GM23248 (cell line): ENCODE measurements around the gene ADGRF5. TPM values are rescaled to one million over a fixed set of nuclear protein-coding genes. Genes with fewer than 3 reads are reported as not detected.
A peak's percentile ranks its signal among the peaks of the same experiment; 100 is the strongest.

ENCODE experiments used
- DNase-seq: peaks from one replicate; pipeline ENCODE4 v3.0.0-alpha.2; 2015
- H2AFZ ChIP-seq: fragments of 200-600 bp; sonication (generic); 2 replicates; pipeline ENCODE4 v1.6.1; 2016; ENCODE audit warnings: antibody characterized with exemption
- H3F3A ChIP-seq: fragments of 200-600 bp; sonication (generic); 2 replicates; pipeline ENCODE4 v1.6.1; 2016; ENCODE audit warnings: mild to moderate bottlenecking, antibody characterized with exemption, mixed run types; ENCODE audit not compliant: insufficient read depth
- H3K27ac ChIP-seq: fragments of 200-600 bp; sonication (generic); 2 replicates; pipeline ENCODE4 v1.5.1; 2016; ENCODE audit warnings: mild to moderate bottlenecking
- H3K27me3 ChIP-seq: fragments of 200-600 bp; sonication (generic); replicated peaks from 2 replicates; pipeline ENCODE4 v1.6.1; 2016; ENCODE audit warnings: mild to moderate bottlenecking; ENCODE audit not compliant: insufficient read depth
- H3K36me3 ChIP-seq: fragments of 200-600 bp; sonication (generic); 2 replicates; pipeline ENCODE4 v1.6.1; 2016; ENCODE audit warnings: low read depth, mild to moderate bottlenecking
- H3K4me1 ChIP-seq: fragments of 200-600 bp; sonication (generic); 2 replicates; pipeline ENCODE4 v1.6.1; 2016; ENCODE audit warnings: mild to moderate bottlenecking; ENCODE audit not compliant: insufficient read depth
- H3K4me2 ChIP-seq: fragments of 200-600 bp; sonication (generic); one replicate; pipeline ENCODE4 v1.6.1; 2016; ENCODE audit warnings: mild to moderate bottlenecking; ENCODE audit not compliant: unreplicated experiment
- H3K4me3 ChIP-seq: fragments of 200-600 bp; sonication (generic); 2 replicates; pipeline ENCODE4 v1.5.1; 2016; ENCODE audit warnings: mild to moderate bottlenecking
- H3K79me2 ChIP-seq: fragments of 200-600 bp; sonication (generic); 2 replicates; pipeline ENCODE4 v1.6.1; 2016; ENCODE audit warnings: mild to moderate bottlenecking; ENCODE audit not compliant: insufficient read depth
- H3K9ac ChIP-seq: fragments of 200-600 bp; sonication (generic); 2 replicates; pipeline ENCODE4 v1.6.1; 2016; ENCODE audit warnings: mild to moderate bottlenecking
- H3K9me2 ChIP-seq: fragments of 200-600 bp; sonication (generic); 2 replicates; pipeline ENCODE4 v1.6.1; 2016; ENCODE audit warnings: mixed run types, mild to moderate bottlenecking, moderate library complexity; ENCODE audit not compliant: insufficient read depth
- H3K9me3 ChIP-seq: fragments of 200-600 bp; sonication (generic); one replicate; pipeline ENCODE4 v1.6.1; 2017; ENCODE audit warnings: low read depth
- H4K20me1 ChIP-seq: fragments of 200-600 bp; sonication (generic); 2 replicates; pipeline ENCODE4 v1.6.0; 2016; ENCODE audit not compliant: insufficient read depth
- EZH2 ChIP-seq: fragments of 200-600 bp; sonication (generic); IDR thresholded peaks from 2 replicates; pipeline ENCODE4 v1.6.1; 2018; ENCODE audit warnings: antibody characterized with exemption, mild to moderate bottlenecking; ENCODE audit not compliant: insufficient read depth, poor library complexity, severe bottlenecking
- EZH2phosphoT487 ChIP-seq: fragments of 200-600 bp; sonication (generic); IDR thresholded peaks from 2 replicates; pipeline ENCODE4 v1.6.1; 2018; ENCODE audit warnings: antibody characterized with exemption, moderate library complexity, mild to moderate bottlenecking, low read depth; ENCODE audit not compliant: insufficient read depth
- WGBS, 2 experiments: methylation state at CpG; one replicate each; pipeline ENCODE4 v1.1.6; 2015 to 2017; ENCODE audit warnings: low lambda C conversion rate in 2 of 2, low coverage in 1 of 2; ENCODE audit errors: missing lambda C conversion rate in 2 of 2; 5-methylcytosine and 5-hydroxymethylcytosine counted together
- in situ Hi-C: fragments of 300-500 bp; cut with MboI; formaldehyde crosslinking; loops from 2 replicates; pipeline ENCODE4 v1.15.0; 2020
- polyA plus RNA-seq: library from polyadenylated mRNA; unstranded; fragments of >200 nt; fragmentation: Nextera tagmentation; extraction: Ambion mirVana; gene quantifications from 2 replicates; pipeline ENCODE4 v1.2.1, GENCODE V29; 2016
- total RNA-seq: library from RNA; depleted of rRNA; stranded (reverse); fragments of >200 nt; shearing (Covaris generic); gene quantifications from 2 replicates; pipeline ENCODE4 v1.2.3, GENCODE V29; 2014

Gene ADGRF5
- total and polyA plus RNA-seq, 2 experiments from 2014 or later = 0.29 to 0.65 TPM

DNA sequence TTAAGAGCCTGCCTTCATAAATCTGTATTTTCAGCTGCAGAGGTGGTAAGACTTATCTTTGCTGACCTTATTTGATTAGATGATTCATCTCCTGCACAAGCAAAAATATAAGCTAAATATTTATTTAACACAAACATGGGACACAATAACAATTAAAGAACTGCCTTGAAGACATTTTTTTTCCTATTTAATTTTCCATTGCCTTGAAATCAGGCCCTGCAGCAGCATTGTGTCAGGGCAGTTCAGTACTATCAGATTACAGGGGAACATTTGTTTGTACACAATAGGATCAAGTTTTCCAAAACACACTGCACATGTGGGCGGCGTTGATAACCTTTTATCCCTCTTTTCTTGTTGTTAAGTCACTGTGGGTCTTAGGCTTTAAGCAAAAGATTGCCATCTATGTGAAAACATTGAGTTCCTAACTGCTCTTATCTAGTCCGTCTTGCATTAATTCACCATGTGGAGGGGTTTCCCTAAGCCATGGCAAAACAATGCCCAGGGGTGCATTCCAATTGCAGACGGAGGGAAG is 7.4 kb downstream of the ADGRF5 start:
- 31 to 37% methylated on average over 4 of the region's 4 CpGs for WGBS, 2 experiments
- H3K27me3 ChIP-seq = no peaks in the 10 kb centered on the region
- H3K4me3 ChIP-seq = no peak overlapping the region
- in situ Hi-C loops = no loop called here
- H3K9me2 ChIP-seq = no peaks in the 10 kb centered on the region
- no peak for DNase-seq
- no peak overlapping the region for H3K9ac ChIP-seq
- H3K4me2 ChIP-seq = no peak overlapping the region
- H3K36me3 ChIP-seq = no peaks in the 10 kb centered on the region
- H3K79me2 ChIP-seq = no peaks in the 10 kb centered on the region
- H3F3A ChIP-seq = no peaks in the 10 kb centered on the region
- H4K20me1 ChIP-seq = no peaks in the 10 kb centered on the region
- H3K4me1 ChIP-seq = no peaks in the 10 kb centered on the region
- no peaks in the 10 kb centered on the region for H3K9me3 ChIP-seq
- no peak overlapping the region for H3K27ac ChIP-seq
- TF ChIP-seq EZH2phosphoT487 = no peak
- TF ChIP-seq EZH2 = no peak
- no peak overlapping the region for H2AFZ ChIP-seq

GRCh38 chr6:46909371-46909770 is 12.4 kb downstream of the ADGRF5 start:
- DNase-seq = peak; percentile 21
- Histone ChIP-seq H3K27me3 (no peaks in the 10 kb centered on the region), H3F3A (no peaks in the 10 kb centered on the region), H3K36me3 (no peaks in the 10 kb centered on the region), H3K4me1 (no peaks in the 10 kb centered on the region), H3K9ac (no peak overlapping the region), H3K27ac (no peak overlapping the region), H3K4me3 (no peak overlapping the region), H3K9me3 (no peaks in the 10 kb centered on the region), H3K9me2 (no peaks in the 10 kb centered on the region), H3K79me2 (no peaks in the 10 kb centered on the region), H2AFZ (no peak overlapping the region), H4K20me1 (no peaks in the 10 kb centered on the region), H3K4me2 (no peak overlapping the region)
- 14 to 21% methylated on average over 2 of the region's 2 CpGs for WGBS, 2 experiments
- TF ChIP-seq EZH2 = no peak
- TF ChIP-seq EZH2phosphoT487 = no peak
- in situ Hi-C loops = no loop called here

- Histone ChIP-seq H3K4me1 (no peaks in the 10 kb centered on the region), H3F3A (no peaks in the 10 kb centered on the region), H3K27ac (no peak overlapping the region), H3K79me2 (no peaks in the 10 kb centered on the region), H3K27me3 (no peaks in the 10 kb centered on the region), H4K20me1 (no peaks in the 10 kb centered on the region), H3K9me2 (no peaks in the 10 kb centered on the region), H3K9ac (no peak overlapping the region), H3K36me3 (no peaks in the 10 kb centered on the region), H3K4me2 (no peak overlapping the region), H3K4me3 (no peak overlapping the region), H3K9me3 (no peaks in the 10 kb centered on the region), H2AFZ (no peak overlapping the region)
- no peak for DNase-seq
- in situ Hi-C loops = no loop called here
- no peak for TF ChIP-seq EZH2
- no peak for TF ChIP-seq EZH2phosphoT487
- 31 to 38% methylated on average over 3 of the region's 3 CpGs for WGBS, 2 experiments
These were observed 15.0 kb downstream of the ADGRF5 start for GRCh38 chr6:46906776-46907175.

GRCh38 chr6:46904117-46904516 is 17.6 kb downstream of the ADGRF5 start:
- no peak for DNase-seq
- H3K27ac ChIP-seq = no peak overlapping the region
- H3K9ac ChIP-seq = no peak overlapping the region
- H3K4me1 ChIP-seq = no peaks in the 10 kb centered on the region
- TF ChIP-seq EZH2 = no peak
- TF ChIP-seq EZH2phosphoT487 = no peak
- H2AFZ ChIP-seq = no peak overlapping the region
- no peaks in the 10 kb centered on the region for H3K9me2 ChIP-seq
- no peaks in the 10 kb centered on the region for H3F3A ChIP-seq
- no peaks in the 10 kb centered on the region for H4K20me1 ChIP-seq
- in situ Hi-C loops = no loop called here
- WGBS, 2 experiments = 24 to 26% methylated on average over 3 of the region's 3 CpGs
- H3K79me2 ChIP-seq = no peaks in the 10 kb centered on the region
- H3K36me3 ChIP-seq = no peaks in the 10 kb centered on the region
- H3K27me3 ChIP-seq = no peaks in the 10 kb centered on the region
- H3K9me3 ChIP-seq = no peaks in the 10 kb centered on the region
- no peak overlapping the region for H3K4me2 ChIP-seq
- H3K4me3 ChIP-seq = no peak overlapping the region

- Histone ChIP-seq H2AFZ (no peak overlapping the region), H3K4me2 (no peak overlapping the region), H3K9me2 (no peaks in the 10 kb centered on the region), H3K9me3 (no peaks in the 10 kb centered on the region), H4K20me1 (no peaks in the 10 kb centered on the region), H3K79me2 (no peaks in the 10 kb centered on the region), H3F3A (no peaks in the 10 kb centered on the region), H3K4me1 (no peaks in the 10 kb centered on the region), H3K27me3 (no peaks in the 10 kb centered on the region), H3K36me3 (no peaks in the 10 kb centered on the region), H3K27ac (no peak overlapping the region), H3K4me3 (no peak overlapping the region), H3K9ac (no peak overlapping the region)
- 12 to 17% methylated on average over 4 of the region's 4 CpGs for WGBS, 2 experiments
- no peak for TF ChIP-seq EZH2phosphoT487
- no peak for TF ChIP-seq EZH2
- no peak for DNase-seq
- in situ Hi-C loops = no loop called here
These were observed 18.6 kb downstream of the ADGRF5 start for GRCh38 chr6:46903175-46903574.
